ENCODE results near the gene EMB. TPM values are rescaled to one million over a fixed set of nuclear protein-coding genes. Genes with fewer than 3 reads are reported as not detected.
A peak's percentile ranks its signal among the peaks of the same experiment; 100 is the strongest.
"Not testable (repeated sequence)": the region's sequence is repeated elsewhere in the genome, so short reads cannot be mapped to it uniquely, and the experiment has no call there.

The EMB gene
- polyA plus RNA-seq, 3 donors, result 51.9 to 191 (median 131) TPM

- Histone ChIP-seq H3K36me3 (replicated peaks in 1 of 2; ENCODE audit: control insufficient read depth in 1 of 2, insufficient read depth in 2 of 2, low read length in 2 of 2) (peaks cover 0 to 10% of the 10 kb centered on the region in 2 donors), H3K79me2 (ENCODE audit: insufficient read depth, low read length) (no peaks in the 10 kb centered on the region), H3K9me3 (replicated peaks in 1 of 2; ENCODE audit: control insufficient read depth in 1 of 2, insufficient read depth in 1 of 2, low read length in 2 of 2) (peaks cover 0 to 15% of the 10 kb centered on the region in 2 donors), H3K4me2 (replicated peaks; ENCODE audit: extremely low read depth, low read length, poor library complexity, severe bottlenecking) (no peak overlapping the region), H3K4me1 (ENCODE audit: control insufficient read depth in 1 of 2, insufficient read depth in 2 of 2, low read length in 2 of 2) (peaks cover 8 to 11% of the 10 kb centered on the region in 2 donors), H3K27me3 (ENCODE audit: control insufficient read depth in 2 of 2, insufficient read depth in 2 of 2, low read length in 2 of 2) (no peaks in the 10 kb centered on the region), H3K4me3 (replicated peaks in 1 of 3; ENCODE audit: low read depth in 2 of 3, low read length in 3 of 3) (no peak overlapping the region), H4K20me1 (ENCODE audit: insufficient read depth, low read length) (no peaks in the 10 kb centered on the region), H2AFZ (ENCODE audit: insufficient read depth, low read depth, low read length, poor library complexity, severe bottlenecking) (peak overlapping the region; percentile 27), H3K27ac (ENCODE audit: low read depth in 1 of 2, low read length in 2 of 2) (peak overlapping the region in 1 of 2 donors; percentile 49), H3K9ac (ENCODE audit: insufficient read depth, low read length, poor library complexity, severe bottlenecking) (no peak overlapping the region)
- TF ChIP-seq CTCF (IDR thresholded peaks at IDR 0.05), result no peak
- 19% methylated on average over 3 of the region's 8 CpGs for WGBS (ENCODE audit: insufficient coverage)
- H3K4me3 Mint-ChIP-seq, result peak overlapping the region in 1 of 2 donors; percentile 30
- peaks cover 21 to 38% (median 30%) of the 10 kb centered on the region in 7 donors for H3K9me3 Mint-ChIP-seq
- H3K4me1 Mint-ChIP-seq, result peaks cover 24% of the 10 kb centered on the region
- intact Hi-C loops (cut with micrococcal nuclease), result no loop called here
- no peaks in the 10 kb centered on the region for H3K27me3 Mint-ChIP-seq (ENCODE audit: low read depth in 3 of 3)
- H3K27ac Mint-ChIP-seq, result peak overlapping the region; percentile 4 to 52 (median 35)
- no peak for DNase-seq
- peaks cover 35 to 47% of the 10 kb centered on the region in 2 donors for H3K36me3 Mint-ChIP-seq
These were observed 75.4 kb downstream of the EMB start for GRCh38 chr5:50365426-50366251.

- DNase-seq; H3K27me3 Mint-ChIP-seq (ENCODE audit: low read depth in 3 of 3); H3K4me3 ChIP-seq (replicated peaks in 1 of 3; ENCODE audit: low read depth in 2 of 3, low read length in 3 of 3); H4K20me1 ChIP-seq (ENCODE audit: insufficient read depth, low read length); H3K27me3 ChIP-seq (ENCODE audit: control insufficient read depth in 2 of 2, insufficient read depth in 2 of 2, low read length in 2 of 2); H3K27ac Mint-ChIP-seq; H3K4me3 Mint-ChIP-seq; H3K4me2 ChIP-seq (replicated peaks; ENCODE audit: extremely low read depth, low read length, poor library complexity, severe bottlenecking); H3K27ac ChIP-seq (ENCODE audit: low read depth in 1 of 2, low read length in 2 of 2); H2AFZ ChIP-seq (ENCODE audit: insufficient read depth, low read depth, low read length, poor library complexity, severe bottlenecking); intact Hi-C loops (cut with micrococcal nuclease); H3K9ac ChIP-seq (ENCODE audit: insufficient read depth, low read length, poor library complexity, severe bottlenecking); H3K36me3 ChIP-seq (replicated peaks in 1 of 2; ENCODE audit: control insufficient read depth in 1 of 2, insufficient read depth in 2 of 2, low read length in 2 of 2); H3K79me2 ChIP-seq (ENCODE audit: insufficient read depth, low read length): not testable (repeated sequence)
- Histone ChIP-seq H3K9me3 (replicated peaks in 1 of 2; ENCODE audit: control insufficient read depth in 1 of 2, insufficient read depth in 1 of 2, low read length in 2 of 2) (peaks cover 0 to 14% of the 10 kb centered on the region in 2 donors), H3K4me1 (ENCODE audit: control insufficient read depth in 1 of 2, insufficient read depth in 2 of 2, low read length in 2 of 2) (peaks cover 8 to 11% of the 10 kb centered on the region in 2 donors)
- WGBS (ENCODE audit: insufficient coverage), result 42% methylated on average over 5 of the region's 6 CpGs
- H3K4me1 Mint-ChIP-seq, result peaks cover 26% of the 10 kb centered on the region
- peaks cover 20 to 29% (median 26%) of the 10 kb centered on the region in 7 donors for H3K9me3 Mint-ChIP-seq
- peaks cover 26 to 42% of the 10 kb centered on the region in 2 donors for H3K36me3 Mint-ChIP-seq
These were observed 76.4 kb downstream of the EMB start for GRCh38 chr5:50364535-50365309.

All from CD14-positive monocyte (primary cell).